ENCODE measurements around the gene MIEN1. TPM values are rescaled to one million over a fixed set of nuclear protein-coding genes. Genes with fewer than 3 reads are reported as not detected.
"Not testable (repeated sequence)": the region's sequence is repeated elsewhere in the genome, so short reads cannot be mapped to it uniquely, and the experiment has no call there.

MIEN1 gene
- total and polyA plus RNA-seq, 4 donors: 14.5 to 71.7 (median 60.5) TPM

DNA sequence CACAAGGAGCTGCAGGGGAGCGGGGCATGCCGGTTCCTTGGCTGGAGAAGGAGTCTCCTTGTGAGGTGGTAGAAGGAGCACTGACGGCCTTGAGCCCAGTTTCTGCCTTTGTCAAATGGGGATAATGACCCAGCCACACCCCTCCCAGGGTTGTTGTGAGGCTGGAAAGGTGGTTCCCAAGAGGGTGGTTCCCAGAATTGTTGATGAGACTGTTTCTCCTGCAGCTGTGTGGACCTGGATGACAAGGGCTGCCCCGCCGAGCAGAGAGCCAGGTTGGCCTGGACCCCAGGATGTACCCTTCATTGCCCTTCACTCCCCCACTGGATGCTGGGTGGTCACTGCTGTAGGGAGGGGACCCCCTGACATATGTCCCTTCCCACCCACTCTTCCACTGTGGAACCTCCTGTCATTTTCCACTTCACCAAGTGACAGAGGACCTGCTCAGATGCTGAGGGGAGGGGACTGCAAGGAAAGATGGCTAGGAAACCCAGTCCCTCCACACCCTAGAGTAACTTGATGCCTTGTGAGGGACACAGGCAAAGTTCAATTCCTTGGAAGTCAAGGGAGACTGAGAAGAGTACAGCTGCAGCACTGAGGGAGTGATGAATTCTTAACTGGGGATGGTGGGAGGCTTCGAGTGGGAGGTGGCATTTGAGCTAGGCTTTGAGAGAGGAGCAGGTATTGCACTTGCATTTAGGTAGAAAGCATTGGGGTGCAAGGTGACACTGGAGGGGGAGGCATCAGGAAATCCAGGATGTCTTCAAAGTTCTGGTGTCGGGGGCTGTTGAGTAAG, 10.6 kb downstream of the MIEN1 start:
- Histone ChIP-seq H3K9me3 (ENCODE audit: control insufficient read depth, insufficient read depth, low read length) (no peaks in the 10 kb centered on the region), H3K4me3 (ENCODE audit: low read depth, low read length) (no peak overlapping the region), H3K36me3 (ENCODE audit: control insufficient read depth, insufficient read depth, low read length) (peaks cover 54% of the 10 kb centered on the region), H3K27me3 (ENCODE audit: control insufficient read depth, insufficient read depth, low read length) (no peaks in the 10 kb centered on the region), H3K27ac (ENCODE audit: low read depth, low read length) (no peak overlapping the region), H3K4me1 (ENCODE audit: control insufficient read depth, insufficient read depth, low read length) (no peaks in the 10 kb centered on the region)
- no peak for DNase-seq (ENCODE audit: low read depth in 4 of 6, low spot score in 6 of 6)
- WGBS (ENCODE audit: insufficient coverage): 91% methylated on average over 2 of the region's 7 CpGs

DNA sequence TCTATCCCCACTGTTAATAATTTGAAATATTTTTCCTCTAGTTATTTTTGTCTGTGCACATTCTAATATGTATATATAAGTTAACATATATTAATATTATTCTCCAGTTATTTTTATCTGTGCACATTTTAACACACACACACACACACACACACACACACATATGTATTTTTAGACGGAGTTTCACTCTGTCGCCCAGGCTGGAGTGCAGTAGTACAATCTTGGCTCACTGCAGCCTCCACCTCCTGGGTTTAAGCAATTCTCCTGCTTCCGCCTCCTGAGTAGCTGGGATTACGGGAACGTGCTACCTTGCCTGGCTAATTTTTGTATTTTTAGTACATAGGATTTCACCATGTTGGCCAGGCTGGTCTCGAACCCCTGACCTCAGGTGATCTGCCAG, 12.7 kb downstream of the MIEN1 start:
- DNase-seq (ENCODE audit: low read depth in 4 of 6, low spot score in 6 of 6): no peak
- Histone ChIP-seq H3K4me1 (ENCODE audit: control insufficient read depth, insufficient read depth, low read length) (no peaks in the 10 kb centered on the region), H3K9me3 (ENCODE audit: control insufficient read depth, insufficient read depth, low read length) (no peaks in the 10 kb centered on the region), H3K36me3 (ENCODE audit: control insufficient read depth, insufficient read depth, low read length) (peaks cover 38% of the 10 kb centered on the region), H3K27ac (ENCODE audit: low read depth, low read length) (no peak overlapping the region), H3K27me3 (ENCODE audit: control insufficient read depth, insufficient read depth, low read length) (no peaks in the 10 kb centered on the region), H3K4me3 (ENCODE audit: low read depth, low read length) (no peak overlapping the region)
- 78% methylated on average over 4 of the region's 6 CpGs for WGBS (ENCODE audit: insufficient coverage)

DNA sequence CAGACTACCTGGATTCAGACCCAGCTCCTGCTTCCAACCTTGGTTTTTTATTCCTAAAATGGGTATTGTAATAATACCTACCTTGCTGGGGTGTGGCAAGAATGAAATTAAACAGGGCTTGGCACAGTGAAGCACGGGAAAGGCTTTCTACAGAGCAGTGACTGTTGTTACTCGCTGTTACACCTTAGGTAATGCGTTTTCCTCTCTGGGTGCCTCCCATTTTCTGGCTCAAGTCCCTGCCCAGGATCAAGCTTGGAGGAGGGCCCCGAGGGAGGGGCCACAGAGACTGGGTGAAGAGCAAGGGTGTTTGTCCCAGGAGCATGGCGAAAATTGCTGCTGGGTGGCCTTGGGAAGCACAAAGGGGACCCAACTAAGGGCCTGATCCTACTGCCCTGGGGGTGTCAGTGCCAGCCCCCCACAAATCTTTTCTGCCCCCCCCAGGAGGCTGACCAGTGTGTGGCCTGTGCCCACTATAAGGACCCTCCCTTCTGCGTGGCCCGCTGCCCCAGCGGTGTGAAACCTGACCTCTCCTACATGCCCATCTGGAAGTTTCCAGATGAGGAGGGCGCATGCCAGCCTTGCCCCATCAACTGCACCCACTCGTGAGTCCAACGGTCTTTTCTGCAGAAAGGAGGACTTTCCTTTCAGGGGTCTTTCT, 13.3 kb downstream of the MIEN1 start:
- Histone ChIP-seq H3K27me3 (ENCODE audit: control insufficient read depth, insufficient read depth, low read length) (no peaks in the 10 kb centered on the region), H3K4me3 (ENCODE audit: low read depth, low read length) (no peak overlapping the region), H3K27ac (ENCODE audit: low read depth, low read length) (no peak overlapping the region), H3K36me3 (ENCODE audit: control insufficient read depth, insufficient read depth, low read length) (peaks cover 38% of the 10 kb centered on the region), H3K9me3 (ENCODE audit: control insufficient read depth, insufficient read depth, low read length) (no peaks in the 10 kb centered on the region), H3K4me1 (ENCODE audit: control insufficient read depth, insufficient read depth, low read length) (no peaks in the 10 kb centered on the region)
- DNase-seq (ENCODE audit: low read depth in 4 of 6, low spot score in 6 of 6): no peak
- WGBS (ENCODE audit: insufficient coverage): 94% methylated on average over 9 of the region's 11 CpGs

DNA sequence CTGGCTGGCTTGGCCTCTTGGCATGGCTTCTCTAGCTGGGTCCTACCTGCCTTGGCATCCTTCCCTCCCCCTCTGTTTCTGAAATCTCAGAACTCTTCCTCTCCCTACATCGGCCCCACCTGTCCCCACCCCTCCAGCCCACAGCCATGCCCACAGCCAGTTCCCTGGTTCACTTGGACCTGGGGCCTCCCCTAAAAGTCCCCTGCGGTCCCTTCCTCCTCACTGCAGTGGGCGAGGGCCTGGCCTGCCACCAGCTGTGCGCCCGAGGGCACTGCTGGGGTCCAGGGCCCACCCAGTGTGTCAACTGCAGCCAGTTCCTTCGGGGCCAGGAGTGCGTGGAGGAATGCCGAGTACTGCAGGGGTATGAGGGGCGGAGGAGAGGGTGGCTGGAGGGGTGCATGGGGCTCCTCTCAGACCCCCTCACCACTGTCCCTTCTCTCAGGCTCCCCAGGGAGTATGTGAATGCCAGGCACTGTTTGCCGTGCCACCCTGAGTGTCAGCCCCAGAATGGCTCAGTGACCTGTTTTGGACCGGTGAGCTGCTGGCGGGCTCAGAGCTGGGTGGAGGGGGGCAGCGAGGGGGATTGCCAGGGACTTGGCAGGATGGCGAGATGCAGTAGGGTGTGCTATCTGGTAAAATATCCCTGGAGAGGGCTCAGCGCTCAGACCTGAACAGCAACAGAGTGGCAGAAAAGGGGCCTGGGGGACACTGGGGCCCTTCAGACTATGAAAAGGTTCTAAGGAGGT, 14.1 kb downstream of the MIEN1 start:
- DNase-seq (ENCODE audit: low read depth in 4 of 6, low spot score in 6 of 6): no peak
- H3K4me3 ChIP-seq (ENCODE audit: low read depth, low read length): no peak overlapping the region
- H3K4me1 ChIP-seq (ENCODE audit: control insufficient read depth, insufficient read depth, low read length): no peaks in the 10 kb centered on the region
- no peak overlapping the region for H3K27ac ChIP-seq (ENCODE audit: low read depth, low read length)
- peaks cover 39% of the 10 kb centered on the region for H3K36me3 ChIP-seq (ENCODE audit: control insufficient read depth, insufficient read depth, low read length)
- H3K27me3 ChIP-seq (ENCODE audit: control insufficient read depth, insufficient read depth, low read length): no peaks in the 10 kb centered on the region
- 90% methylated on average over 14 of the region's 15 CpGs for WGBS (ENCODE audit: insufficient coverage)
- H3K9me3 ChIP-seq (ENCODE audit: control insufficient read depth, insufficient read depth, low read length): no peaks in the 10 kb centered on the region

DNA sequence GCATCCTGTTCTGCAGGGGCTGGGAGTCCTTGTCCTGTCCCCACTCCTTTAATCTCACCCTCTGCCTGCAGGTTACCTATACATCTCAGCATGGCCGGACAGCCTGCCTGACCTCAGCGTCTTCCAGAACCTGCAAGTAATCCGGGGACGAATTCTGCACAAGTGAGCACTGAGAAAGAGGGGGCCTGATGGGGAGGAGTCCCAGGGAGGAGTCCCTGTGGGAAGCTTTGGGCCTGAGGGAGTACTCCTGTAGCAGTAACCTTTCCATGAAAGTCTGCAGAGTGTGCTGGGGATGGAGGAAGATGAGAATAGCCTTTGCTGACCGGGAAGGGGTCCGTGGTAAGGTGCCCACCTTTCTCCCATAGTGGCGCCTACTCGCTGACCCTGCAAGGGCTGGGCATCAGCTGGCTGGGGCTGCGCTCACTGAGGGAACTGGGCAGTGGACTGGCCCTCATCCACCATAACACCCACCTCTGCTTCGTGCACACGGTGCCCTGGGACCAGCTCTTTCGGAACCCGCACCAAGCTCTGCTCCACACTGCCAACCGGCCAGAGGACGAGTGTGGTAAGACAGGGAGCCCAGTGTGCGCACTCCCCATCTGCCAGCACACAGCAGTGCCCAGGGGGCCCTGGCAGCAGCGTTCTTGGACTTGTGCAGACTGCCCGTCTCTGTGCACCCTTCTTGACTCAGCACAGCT, 14.8 kb downstream of the MIEN1 start:
- H3K4me1 ChIP-seq (ENCODE audit: control insufficient read depth, insufficient read depth, low read length): no peaks in the 10 kb centered on the region
- H3K4me3 ChIP-seq (ENCODE audit: low read depth, low read length): no peak overlapping the region
- WGBS (ENCODE audit: insufficient coverage): 95% methylated on average over 18 of the region's 18 CpGs
- H3K9me3 ChIP-seq (ENCODE audit: control insufficient read depth, insufficient read depth, low read length): no peaks in the 10 kb centered on the region
- peaks cover 42% of the 10 kb centered on the region for H3K36me3 ChIP-seq (ENCODE audit: control insufficient read depth, insufficient read depth, low read length)
- H3K27me3 ChIP-seq (ENCODE audit: control insufficient read depth, insufficient read depth, low read length): no peaks in the 10 kb centered on the region
- no peak for DNase-seq (ENCODE audit: low read depth in 4 of 6, low spot score in 6 of 6)
- H3K27ac ChIP-seq (ENCODE audit: low read depth, low read length): no peak overlapping the region

DNA sequence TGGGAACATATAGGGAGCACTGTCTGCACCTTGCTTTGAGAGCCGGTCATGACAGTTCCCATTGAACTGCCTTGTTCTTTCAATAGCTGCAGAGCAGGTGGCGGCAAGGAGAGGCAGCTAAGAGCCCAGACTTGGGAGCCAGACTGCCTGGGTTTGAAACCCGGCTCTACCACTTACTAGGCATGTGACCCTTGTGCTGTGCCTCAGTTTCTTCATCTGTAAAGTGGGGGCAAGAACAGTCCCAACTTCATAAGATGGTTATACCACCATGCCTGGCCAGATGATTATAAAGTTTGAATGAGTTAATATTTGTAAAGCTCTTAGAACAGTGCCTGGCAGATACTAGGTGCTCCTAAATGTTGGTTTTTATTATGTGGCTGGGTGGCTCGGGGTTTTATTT, 16.1 kb downstream of the MIEN1 start:
- Histone ChIP-seq H3K27ac (ENCODE audit: low read depth, low read length) (no peak overlapping the region), H3K4me1 (ENCODE audit: control insufficient read depth, insufficient read depth, low read length) (no peaks in the 10 kb centered on the region), H3K27me3 (ENCODE audit: control insufficient read depth, insufficient read depth, low read length) (no peaks in the 10 kb centered on the region), H3K4me3 (ENCODE audit: low read depth, low read length) (no peak overlapping the region), H3K36me3 (ENCODE audit: control insufficient read depth, insufficient read depth, low read length) (peaks cover 48% of the 10 kb centered on the region), H3K9me3 (ENCODE audit: control insufficient read depth, insufficient read depth, low read length) (no peaks in the 10 kb centered on the region)
- WGBS (ENCODE audit: insufficient coverage): 91% methylated on average over 3 of the region's 4 CpGs
- no peak for DNase-seq (ENCODE audit: low read depth in 4 of 6, low spot score in 6 of 6)

DNA sequence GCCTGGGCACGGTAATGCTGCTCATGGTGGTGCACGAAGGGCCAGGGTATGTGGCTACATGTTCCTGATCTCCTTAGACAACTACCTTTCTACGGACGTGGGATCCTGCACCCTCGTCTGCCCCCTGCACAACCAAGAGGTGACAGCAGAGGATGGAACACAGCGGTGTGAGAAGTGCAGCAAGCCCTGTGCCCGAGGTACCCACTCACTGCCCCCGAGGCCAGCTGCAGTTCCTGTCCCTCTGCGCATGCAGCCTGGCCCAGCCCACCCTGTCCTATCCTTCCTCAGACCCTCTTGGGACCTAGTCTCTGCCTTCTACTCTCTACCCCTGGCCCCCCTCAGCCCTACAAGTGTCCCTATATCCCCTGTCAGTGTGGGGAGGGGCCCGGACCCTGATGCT, 18.5 kb downstream of the MIEN1 start:
- H3K4me1 ChIP-seq (ENCODE audit: control insufficient read depth, insufficient read depth, low read length): peaks cover 4% of the 10 kb centered on the region
- WGBS (ENCODE audit: insufficient coverage): 93% methylated on average over 9 of the region's 10 CpGs
- H3K27me3 ChIP-seq (ENCODE audit: control insufficient read depth, insufficient read depth, low read length): no peaks in the 10 kb centered on the region
- no peak for DNase-seq (ENCODE audit: low read depth in 4 of 6, low spot score in 6 of 6)
- H3K27ac ChIP-seq (ENCODE audit: low read depth, low read length): no peak overlapping the region
- peaks cover 60% of the 10 kb centered on the region for H3K36me3 ChIP-seq (ENCODE audit: control insufficient read depth, insufficient read depth, low read length)
- H3K9me3 ChIP-seq (ENCODE audit: control insufficient read depth, insufficient read depth, low read length): no peaks in the 10 kb centered on the region
- H3K4me3 ChIP-seq (ENCODE audit: low read depth, low read length): no peak overlapping the region

DNA sequence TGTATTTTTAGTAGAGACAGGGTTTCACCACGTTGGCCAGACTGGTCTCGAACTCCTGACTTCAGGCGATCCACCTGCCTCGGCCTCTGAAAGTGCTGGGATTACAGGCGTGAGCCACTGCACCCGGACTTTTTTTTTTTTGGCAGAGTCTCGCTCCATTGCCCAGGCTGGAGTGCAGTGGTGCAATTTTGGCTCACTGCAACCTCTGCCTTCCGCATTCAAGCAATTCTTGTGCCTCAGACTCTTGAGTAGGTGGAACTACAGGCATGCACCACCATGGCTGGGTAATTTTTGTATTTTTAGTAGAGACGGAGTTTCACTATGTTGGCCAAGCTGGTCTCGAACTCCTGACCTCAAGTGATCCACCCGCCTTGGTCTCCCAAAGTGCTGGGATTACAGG, 19.3 kb downstream of the MIEN1 start:
- H3K27ac ChIP-seq (ENCODE audit: low read depth, low read length); H3K9me3 ChIP-seq (ENCODE audit: control insufficient read depth, insufficient read depth, low read length); H3K4me3 ChIP-seq (ENCODE audit: low read depth, low read length); DNase-seq (ENCODE audit: low read depth in 4 of 6, low spot score in 6 of 6); H3K27me3 ChIP-seq (ENCODE audit: control insufficient read depth, insufficient read depth, low read length): not testable (repeated sequence)
- peaks cover 54% of the 10 kb centered on the region for H3K36me3 ChIP-seq (ENCODE audit: control insufficient read depth, insufficient read depth, low read length)
- WGBS (ENCODE audit: insufficient coverage): 93% methylated on average over 10 of the region's 11 CpGs
- H3K4me1 ChIP-seq (ENCODE audit: control insufficient read depth, insufficient read depth, low read length): peaks cover 12% of the 10 kb centered on the region

All from spinal cord (tissue), 10 donors.